Measurements from ENCODE around the gene TSEN2. TPM values are rescaled to one million over a fixed set of nuclear protein-coding genes. Genes with fewer than 3 reads are reported as not detected.

The TSEN2 gene
- total and polyA plus RNA-seq, 2 of the 13 experiments (the other 11 are each of a cell fraction or from before 2014, with no cell fraction given): 11.0 to 17.3 TPM

DNA sequence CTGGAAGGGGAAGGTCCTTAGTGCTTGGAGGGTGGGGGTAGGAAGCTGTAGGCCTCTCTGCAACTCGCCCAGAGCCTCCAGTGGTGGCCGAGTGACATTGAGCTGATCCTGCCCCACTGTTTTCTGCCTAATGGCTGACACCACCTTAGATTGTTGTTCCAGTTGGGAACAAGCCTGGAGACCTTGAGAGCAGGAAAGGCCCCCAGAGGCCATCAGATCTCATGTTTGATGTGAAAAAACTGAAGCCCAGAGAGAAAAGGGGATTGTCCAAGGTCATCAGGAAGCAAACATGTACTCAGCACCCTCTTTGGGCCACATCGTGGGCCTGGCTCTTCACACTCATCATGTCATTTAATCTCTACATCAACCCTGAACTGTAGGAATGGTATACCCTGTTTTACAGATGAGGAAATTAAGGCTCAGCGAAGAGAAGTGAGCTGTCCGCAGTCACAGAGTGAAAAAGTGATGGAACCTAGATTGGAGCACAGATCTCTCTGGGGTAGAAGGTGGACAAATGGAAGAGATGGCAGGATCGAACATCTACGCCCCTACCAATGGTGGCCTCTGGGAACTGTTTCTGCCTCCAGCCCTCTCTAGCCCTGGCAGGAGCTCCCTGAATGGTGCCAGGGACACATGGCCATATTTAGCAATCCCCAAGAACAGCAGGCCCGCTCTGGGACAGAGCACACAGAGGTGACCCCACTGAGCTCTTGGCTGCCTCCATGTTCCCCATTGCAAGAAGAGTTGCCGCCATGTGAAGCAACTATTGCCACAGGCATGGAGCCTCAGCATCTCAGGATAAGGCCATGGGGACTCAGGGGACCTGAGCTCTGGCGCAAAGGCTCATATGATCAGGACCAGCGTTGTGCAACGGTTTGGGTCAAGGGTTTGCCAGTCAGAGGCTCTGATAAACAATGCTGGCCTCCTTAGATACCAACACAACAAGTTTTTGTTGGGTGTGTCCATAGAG is 31.6 kb upstream of the TSEN2 start (continued):
- TF ChIP-seq, protein P1, sequence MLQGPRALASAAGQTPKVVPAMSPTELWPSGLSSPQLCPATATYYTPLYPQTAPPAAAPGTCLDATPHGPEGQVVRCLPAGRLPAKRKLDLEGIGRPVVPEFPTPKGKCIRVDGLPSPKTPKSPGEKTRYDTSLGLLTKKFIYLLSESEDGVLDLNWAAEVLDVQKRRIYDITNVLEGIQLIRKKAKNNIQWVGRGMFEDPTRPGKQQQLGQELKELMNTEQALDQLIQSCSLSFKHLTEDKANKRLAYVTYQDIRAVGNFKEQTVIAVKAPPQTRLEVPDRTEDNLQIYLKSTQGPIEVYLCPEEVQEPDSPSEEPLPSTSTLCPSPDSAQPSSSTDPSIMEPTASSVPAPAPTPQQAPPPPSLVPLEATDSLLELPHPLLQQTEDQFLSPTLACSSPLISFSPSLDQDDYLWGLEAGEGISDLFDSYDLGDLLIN (CRISPR knock-in tag; IDR thresholded peaks at IDR 0.05; ENCODE audit: borderline replicate concordance): no peak
- TF ChIP-seq, protein P2, sequence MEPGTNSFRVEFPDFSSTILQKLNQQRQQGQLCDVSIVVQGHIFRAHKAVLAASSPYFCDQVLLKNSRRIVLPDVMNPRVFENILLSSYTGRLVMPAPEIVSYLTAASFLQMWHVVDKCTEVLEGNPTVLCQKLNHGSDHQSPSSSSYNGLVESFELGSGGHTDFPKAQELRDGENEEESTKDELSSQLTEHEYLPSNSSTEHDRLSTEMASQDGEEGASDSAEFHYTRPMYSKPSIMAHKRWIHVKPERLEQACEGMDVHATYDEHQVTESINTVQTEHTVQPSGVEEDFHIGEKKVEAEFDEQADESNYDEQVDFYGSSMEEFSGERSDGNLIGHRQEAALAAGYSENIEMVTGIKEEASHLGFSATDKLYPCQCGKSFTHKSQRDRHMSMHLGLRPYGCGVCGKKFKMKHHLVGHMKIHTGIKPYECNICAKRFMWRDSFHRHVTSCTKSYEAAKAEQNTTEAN (CRISPR knock-in tag; conservative IDR thresholded peaks at IDR 0.05): peak; percentile 34; the same call in 1 of the 2 replicates
- TF ChIP-seq, protein P3, sequence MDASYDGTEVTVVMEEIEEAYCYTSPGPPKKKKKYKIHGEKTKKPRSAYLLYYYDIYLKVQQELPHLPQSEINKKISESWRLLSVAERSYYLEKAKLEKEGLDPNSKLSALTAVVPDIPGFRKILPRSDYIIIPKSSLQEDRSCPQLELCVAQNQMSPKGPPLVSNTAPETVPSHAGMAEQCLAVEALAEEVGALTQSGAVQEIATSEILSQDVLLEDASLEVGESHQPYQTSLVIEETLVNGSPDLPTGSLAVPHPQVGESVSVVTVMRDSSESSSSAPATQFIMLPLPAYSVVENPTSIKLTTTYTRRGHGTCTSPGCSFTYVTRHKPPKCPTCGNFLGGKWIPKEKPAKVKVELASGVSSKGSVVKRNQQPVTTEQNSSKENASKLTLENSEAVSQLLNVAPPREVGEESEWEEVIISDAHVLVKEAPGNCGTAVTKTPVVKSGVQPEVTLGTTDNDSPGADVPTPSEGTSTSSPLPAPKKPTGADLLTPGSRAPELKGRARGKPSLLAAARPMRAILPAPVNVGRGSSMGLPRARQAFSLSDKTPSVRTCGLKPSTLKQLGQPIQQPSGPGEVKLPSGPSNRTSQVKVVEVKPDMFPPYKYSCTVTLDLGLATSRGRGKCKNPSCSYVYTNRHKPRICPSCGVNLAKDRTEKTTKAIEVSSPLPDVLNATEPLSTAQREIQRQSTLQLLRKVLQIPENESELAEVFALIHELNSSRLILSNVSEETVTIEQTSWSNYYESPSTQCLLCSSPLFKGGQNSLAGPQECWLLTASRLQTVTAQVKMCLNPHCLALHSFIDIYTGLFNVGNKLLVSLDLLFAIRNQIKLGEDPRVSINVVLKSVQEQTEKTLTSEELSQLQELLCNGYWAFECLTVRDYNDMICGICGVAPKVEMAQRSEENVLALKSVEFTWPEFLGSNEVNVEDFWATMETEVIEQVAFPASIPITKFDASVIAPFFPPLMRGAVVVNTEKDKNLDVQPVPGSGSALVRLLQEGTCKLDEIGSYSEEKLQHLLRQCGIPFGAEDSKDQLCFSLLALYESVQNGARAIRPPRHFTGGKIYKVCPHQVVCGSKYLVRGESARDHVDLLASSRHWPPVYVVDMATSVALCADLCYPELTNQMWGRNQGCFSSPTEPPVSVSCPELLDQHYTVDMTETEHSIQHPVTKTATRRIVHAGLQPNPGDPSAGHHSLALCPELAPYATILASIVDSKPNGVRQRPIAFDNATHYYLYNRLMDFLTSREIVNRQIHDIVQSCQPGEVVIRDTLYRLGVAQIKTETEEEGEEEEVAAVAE (CRISPR knock-in tag; IDR thresholded peaks at IDR 0.05; ENCODE audit: borderline replicate concordance): no peak
- TF ChIP-seq, protein P4, sequence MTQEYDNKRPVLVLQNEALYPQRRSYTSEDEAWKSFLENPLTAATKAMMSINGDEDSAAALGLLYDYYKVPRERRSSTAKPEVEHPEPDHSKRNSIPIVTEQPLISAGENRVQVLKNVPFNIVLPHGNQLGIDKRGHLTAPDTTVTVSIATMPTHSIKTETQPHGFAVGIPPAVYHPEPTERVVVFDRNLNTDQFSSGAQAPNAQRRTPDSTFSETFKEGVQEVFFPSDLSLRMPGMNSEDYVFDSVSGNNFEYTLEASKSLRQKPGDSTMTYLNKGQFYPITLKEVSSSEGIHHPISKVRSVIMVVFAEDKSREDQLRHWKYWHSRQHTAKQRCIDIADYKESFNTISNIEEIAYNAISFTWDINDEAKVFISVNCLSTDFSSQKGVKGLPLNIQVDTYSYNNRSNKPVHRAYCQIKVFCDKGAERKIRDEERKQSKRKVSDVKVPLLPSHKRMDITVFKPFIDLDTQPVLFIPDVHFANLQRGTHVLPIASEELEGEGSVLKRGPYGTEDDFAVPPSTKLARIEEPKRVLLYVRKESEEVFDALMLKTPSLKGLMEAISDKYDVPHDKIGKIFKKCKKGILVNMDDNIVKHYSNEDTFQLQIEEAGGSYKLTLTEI (CRISPR knock-in tag; conservative IDR thresholded peaks at IDR 0.05): no peak
- TF ChIP-seq, protein P5, sequence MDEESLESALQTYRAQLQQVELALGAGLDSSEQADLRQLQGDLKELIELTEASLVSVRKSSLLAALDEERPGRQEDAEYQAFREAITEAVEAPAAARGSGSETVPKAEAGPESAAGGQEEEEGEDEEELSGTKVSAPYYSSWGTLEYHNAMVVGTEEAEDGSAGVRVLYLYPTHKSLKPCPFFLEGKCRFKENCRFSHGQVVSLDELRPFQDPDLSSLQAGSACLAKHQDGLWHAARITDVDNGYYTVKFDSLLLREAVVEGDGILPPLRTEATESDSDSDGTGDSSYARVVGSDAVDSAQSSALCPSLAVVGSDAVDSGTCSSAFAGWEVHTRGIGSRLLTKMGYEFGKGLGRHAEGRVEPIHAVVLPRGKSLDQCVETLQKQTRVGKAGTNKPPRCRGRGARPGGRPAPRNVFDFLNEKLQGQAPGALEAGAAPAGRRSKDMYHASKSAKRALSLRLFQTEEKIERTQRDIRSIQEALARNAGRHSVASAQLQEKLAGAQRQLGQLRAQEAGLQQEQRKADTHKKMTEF (CRISPR knock-in tag; IDR thresholded peaks at IDR 0.05): peak; percentile 79
- no peak for TF ChIP-seq THYN1 (CRISPR knock-in tag; IDR thresholded peaks at IDR 0.05; ENCODE audit: borderline replicate concordance, low read depth)
- TF ChIP-seq RNF2 (conservative IDR thresholded peaks at IDR 0.05; ENCODE audit: low read depth): no peak
- peak; percentile 84 for TF ChIP-seq SP5 (CRISPR knock-in tag; IDR thresholded peaks at IDR 0.05; ENCODE audit: borderline replicate concordance, low read depth)
- peak; percentile 97 for TF ChIP-seq SALL1 (CRISPR knock-in tag; IDR thresholded peaks at IDR 0.05)
- peak; percentile 49 to 64; a peak in 2 of 4 replicates for TF ChIP-seq NR2F1 (CRISPR knock-in tag; IDR thresholded peaks at IDR 0.05)
- TF ChIP-seq ZNF264 (CRISPR knock-in tag; IDR thresholded peaks at IDR 0.05): no peak; the same call in 1 of the 2 replicates
